GM20000 (cell line): Measurements from ENCODE around the gene TUBGCP6.
A peak's percentile ranks its signal among the peaks of the same experiment; 100 is the strongest.

ENCODE experiments used
- DNase-seq: peaks from one replicate; pipeline ENCODE4 v3.0.0; 2012; ENCODE audit warnings: low spot score
- TF ChIP-seq, protein P1 (sequence below): IDR thresholded peaks from 2 replicates; pipeline ENCODE4 v1.5.1; 2012; ENCODE audit warnings: mild to moderate bottlenecking, control low read depth; ENCODE audit errors: extremely low read depth, missing control alignments

Gene TUBGCP6, protein sequence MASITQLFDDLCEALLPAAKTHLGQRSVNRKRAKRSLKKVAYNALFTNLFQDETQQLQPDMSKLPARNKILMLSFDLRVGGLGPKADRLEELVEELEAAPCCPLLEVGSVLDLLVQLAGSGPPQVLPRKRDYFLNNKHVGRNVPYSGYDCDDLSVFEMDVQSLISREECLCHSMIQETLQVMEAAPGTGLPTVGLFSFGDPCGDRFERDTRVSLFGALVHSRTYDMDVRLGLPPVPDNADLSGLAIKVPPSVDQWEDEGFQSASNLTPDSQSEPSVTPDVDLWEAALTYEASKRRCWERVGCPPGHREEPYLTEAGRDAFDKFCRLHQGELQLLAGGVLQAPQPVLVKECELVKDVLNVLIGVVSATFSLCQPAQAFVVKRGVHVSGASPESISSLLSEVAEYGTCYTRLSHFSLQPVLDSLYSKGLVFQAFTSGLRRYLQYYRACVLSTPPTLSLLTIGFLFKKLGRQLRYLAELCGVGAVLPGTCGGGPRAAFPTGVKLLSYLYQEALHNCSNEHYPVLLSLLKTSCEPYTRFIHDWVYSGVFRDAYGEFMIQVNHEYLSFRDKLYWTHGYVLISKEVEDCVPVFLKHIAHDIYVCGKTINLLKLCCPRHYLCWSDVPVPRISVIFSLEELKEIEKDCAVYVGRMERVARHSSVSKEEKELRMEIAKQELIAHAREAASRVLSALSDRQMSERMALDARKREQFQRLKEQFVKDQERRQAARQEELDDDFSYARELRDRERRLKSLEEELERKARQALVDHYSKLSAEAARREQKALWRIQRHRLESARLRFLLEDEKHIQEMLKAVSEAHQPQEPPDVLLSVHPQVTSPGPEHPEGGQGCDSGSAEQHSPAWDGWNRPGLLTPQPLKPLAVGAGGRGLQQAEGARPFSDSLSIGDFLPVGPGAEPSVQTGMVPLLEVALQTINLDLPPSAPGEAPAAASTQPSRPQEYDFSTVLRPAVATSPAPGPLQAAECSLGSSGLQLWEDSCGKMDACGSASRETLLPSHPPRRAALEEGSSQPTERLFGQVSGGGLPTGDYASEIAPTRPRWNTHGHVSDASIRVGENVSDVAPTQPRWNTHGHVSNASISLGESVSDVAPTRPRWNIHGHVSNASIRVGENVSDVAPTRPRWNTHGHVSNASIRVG (N-terminal part only)

DNA sequence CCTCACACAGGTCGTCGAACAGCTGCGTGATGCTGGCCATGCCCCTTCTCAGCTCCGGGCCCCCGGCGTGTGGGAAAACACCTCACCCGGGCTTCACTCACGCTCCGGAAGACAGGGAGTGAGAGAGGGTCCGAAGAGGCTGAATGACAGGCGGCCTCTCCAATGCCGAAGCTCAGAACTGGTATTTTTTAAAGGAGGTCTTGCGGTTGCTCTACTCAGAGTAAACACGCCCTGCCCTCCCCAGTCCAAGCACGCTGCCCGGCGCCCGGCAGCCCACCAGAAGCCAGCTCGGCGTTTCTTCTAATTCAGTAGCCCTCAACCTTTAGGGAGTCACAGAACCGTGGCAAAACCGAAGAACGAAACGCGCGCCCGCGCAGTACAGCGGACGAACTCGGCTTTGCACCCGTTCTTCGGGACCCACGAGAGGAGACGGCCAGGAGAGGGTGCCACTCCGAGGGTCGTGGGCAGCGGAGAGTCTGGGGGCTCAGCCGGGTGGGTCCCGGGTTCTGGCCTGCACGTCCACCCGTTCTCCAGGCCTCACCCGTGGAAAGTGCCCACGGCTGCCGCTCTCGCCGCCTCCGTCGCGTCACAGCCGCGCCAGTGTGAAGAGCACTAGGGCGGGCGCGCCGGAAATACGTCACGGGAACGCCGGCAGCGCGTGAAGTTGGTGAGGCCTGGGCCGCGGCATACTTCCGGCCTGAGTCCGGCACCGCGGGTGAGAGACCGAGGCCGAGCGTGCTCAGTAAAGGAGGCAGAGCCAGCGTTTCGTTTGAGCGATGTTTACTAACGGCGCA, at the start of gene TUBGCP6:
TSS of gene TUBGCP6 (minus strand) at position 604 of the 794 bp plus-strand sequence. CDS start at position 40, 564 bp downstream.
- DNase-seq: peak; percentile 95
- TF ChIP-seq, protein P1, sequence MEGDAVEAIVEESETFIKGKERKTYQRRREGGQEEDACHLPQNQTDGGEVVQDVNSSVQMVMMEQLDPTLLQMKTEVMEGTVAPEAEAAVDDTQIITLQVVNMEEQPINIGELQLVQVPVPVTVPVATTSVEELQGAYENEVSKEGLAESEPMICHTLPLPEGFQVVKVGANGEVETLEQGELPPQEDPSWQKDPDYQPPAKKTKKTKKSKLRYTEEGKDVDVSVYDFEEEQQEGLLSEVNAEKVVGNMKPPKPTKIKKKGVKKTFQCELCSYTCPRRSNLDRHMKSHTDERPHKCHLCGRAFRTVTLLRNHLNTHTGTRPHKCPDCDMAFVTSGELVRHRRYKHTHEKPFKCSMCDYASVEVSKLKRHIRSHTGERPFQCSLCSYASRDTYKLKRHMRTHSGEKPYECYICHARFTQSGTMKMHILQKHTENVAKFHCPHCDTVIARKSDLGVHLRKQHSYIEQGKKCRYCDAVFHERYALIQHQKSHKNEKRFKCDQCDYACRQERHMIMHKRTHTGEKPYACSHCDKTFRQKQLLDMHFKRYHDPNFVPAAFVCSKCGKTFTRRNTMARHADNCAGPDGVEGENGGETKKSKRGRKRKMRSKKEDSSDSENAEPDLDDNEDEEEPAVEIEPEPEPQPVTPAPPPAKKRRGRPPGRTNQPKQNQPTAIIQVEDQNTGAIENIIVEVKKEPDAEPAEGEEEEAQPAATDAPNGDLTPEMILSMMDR: no peak

GRCh38 chr22:50294319-50294656, 49.5 kb upstream of the TUBGCP6 start:
- no peak for DNase-seq
- TF ChIP-seq, protein P1: no peak

DNA sequence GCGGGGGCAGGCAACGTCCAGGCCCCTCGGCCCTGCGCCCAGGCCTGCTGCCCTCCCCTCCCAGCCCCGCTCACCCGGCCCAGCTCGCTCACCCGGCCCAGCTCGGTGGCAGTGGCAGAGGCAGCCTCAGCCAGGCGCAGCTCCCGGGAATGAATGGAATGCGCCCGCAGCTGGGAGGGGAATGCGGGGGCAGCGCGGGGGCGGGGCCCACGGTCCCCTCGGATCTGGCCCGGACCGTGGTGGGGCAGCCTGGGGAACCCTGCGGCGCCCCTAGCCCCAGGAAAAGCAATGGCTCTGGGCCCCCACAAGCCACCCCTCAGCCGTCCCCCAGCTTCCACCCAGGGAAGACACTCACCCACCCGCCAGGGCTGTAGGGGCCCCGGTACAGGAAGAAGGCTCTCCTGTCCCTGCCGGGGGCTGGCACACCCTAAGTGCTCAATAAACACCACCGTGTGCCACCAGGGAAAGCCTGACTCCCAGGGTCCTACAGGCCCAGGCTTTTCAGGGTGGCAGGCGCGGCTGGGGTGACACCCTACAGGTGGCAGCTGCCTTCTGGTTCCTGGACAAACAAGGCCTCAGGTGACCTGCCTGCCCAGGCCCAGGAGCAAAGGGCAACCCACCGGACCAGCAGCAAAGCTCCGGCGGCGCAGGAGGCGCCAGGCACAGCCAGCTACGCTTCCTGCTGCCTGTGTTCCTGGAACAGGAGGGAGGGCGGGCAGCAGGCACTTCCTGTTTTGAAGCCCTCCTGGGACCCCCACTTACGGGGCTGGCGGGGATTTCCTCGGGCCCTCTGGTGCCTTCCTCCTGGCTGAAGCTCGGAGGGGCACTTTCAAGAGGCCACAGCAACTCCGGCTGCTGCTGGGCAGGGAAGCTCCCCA, 48.9 kb upstream of the TUBGCP6 start:
- no peak for DNase-seq
- TF ChIP-seq, protein P1: no peak

DNA sequence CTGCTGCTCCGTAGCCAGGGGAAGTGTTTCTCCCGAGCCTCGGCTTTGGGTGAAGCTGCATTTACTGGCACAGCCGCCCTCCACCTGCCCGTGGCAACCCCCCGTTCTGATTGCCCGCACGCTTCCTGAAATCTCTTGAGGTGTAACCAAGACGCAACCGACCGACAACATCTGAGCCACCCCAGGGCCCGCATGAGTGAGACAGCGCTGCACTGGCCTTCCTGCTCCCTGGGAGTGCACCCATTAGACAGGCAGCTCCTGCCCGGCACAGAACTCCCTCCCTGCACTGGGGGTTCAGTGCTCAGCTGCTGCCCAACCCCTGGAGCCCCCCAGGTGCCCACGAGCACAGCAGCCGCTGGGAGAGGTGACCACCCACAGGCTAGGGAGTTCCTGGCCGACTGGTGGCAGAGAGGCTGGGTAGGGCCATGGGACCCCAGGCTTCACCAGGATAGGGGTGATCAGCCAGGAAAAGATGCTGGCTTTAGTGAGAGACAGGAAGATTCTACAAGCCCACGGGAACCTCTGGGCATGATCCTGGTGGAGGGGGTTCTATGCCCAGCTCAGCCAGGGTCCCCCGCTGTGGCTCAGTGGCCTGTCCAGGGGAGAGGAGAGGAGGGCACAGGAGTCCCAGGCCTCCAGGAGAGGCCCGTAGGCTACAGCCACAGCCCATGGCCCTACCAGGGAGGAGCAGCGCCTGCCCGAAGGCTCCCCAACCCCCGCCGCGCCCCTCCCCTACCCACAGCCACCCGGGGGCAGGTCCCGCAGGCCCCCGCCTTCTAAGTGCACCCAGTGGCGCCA, 48.0 kb upstream of the TUBGCP6 start:
- TF ChIP-seq, protein P1: no peak

GRCh38 chr22:50289942-50290630, 45.3 kb upstream of the TUBGCP6 start:
- DNase-seq: no peak
- TF ChIP-seq, protein P1: no peak

More for the DNA sequence above, 48.0 kb upstream of the TUBGCP6 start:
- no peak for DNase-seq
